Natural killer cell (primary cell): ENCODE results near the gene TCF19. TPM values are rescaled to one million over a fixed set of nuclear protein-coding genes. Genes with fewer than 3 reads are reported as not detected.
A peak's percentile ranks its signal among the peaks of the same experiment; 100 is the strongest.

Experiments
- ATAC-seq, 3 donors: fragments of 150-1000 bp in 2 of 3; fragments of 200-7000 bp in 1 of 3; cut with Tn5 transposase; 1 replicate in 1 of 3; 2 replicates in 2 of 3; pipeline ENCODE4 v1.10.0; 2021; ENCODE audit warnings: mild to moderate bottlenecking in 2 of 3, moderate library complexity in 2 of 3
- DNase-seq, 2 donors: peaks; one replicate each; pipeline versions ENCODE4 v3.0.0 to v3.0.0-alpha.2; 2013 to 2021; ENCODE audit warnings: mixed read lengths in 1 of 2
- H3K27ac ChIP-seq: one replicate; pipeline ENCODE4 v1.5.1; 2013; ENCODE audit warnings: mild to moderate bottlenecking, low read length
- H3K27me3 ChIP-seq: one replicate; pipeline ENCODE4 v1.6.1; 2013; ENCODE audit warnings: low read length; ENCODE audit not compliant: control insufficient read depth, insufficient read depth
- H3K36me3 ChIP-seq: one replicate; pipeline ENCODE4 v1.6.1; 2013; ENCODE audit warnings: low read length; ENCODE audit not compliant: control insufficient read depth, insufficient read depth
- H3K4me1 ChIP-seq: one replicate; pipeline ENCODE4 v1.6.1; 2013; ENCODE audit warnings: low read length; ENCODE audit not compliant: control insufficient read depth, insufficient read depth
- H3K4me3 ChIP-seq: one replicate; pipeline ENCODE4 v1.5.1; 2013; ENCODE audit warnings: low read length
- H3K9me3 ChIP-seq: one replicate; pipeline ENCODE4 v1.6.1; 2013; ENCODE audit warnings: low read length; ENCODE audit not compliant: control insufficient read depth, insufficient read depth
- H3K27ac Mint-ChIP-seq, 2 donors: one replicate each; pipeline ENCODE4 v1.8.0; 2022; ENCODE audit warnings: mild to moderate bottlenecking in 2 of 2, mixed read lengths in 2 of 2, moderate library complexity in 1 of 2
- H3K27me3 Mint-ChIP-seq, 2 donors: one replicate each; pipeline ENCODE4 v1.8.0; 2022; ENCODE audit warnings: low read depth in 2 of 2, mixed read lengths in 2 of 2
- H3K36me3 Mint-ChIP-seq: one replicate; pipeline ENCODE4 v1.8.0; 2022; ENCODE audit warnings: mixed read lengths
- H3K4me1 Mint-ChIP-seq, 2 donors: one replicate each; pipeline ENCODE4 v1.8.0; 2022; ENCODE audit warnings: mixed read lengths in 2 of 2
- H3K4me3 Mint-ChIP-seq: one replicate; pipeline ENCODE4 v1.8.0; 2022; ENCODE audit warnings: mild to moderate bottlenecking, moderate library complexity, mixed read lengths
- H3K9me3 Mint-ChIP-seq, 2 donors: one replicate each; pipeline ENCODE4 v1.8.0; 2022; ENCODE audit warnings: mixed read lengths in 2 of 2
- CTCF ChIP-seq: fragments of 200-600 bp; IDR thresholded peaks from one replicate; pipeline ENCODE4 v1.8.0; 2022; ENCODE audit warnings: antibody characterized with exemption
- WGBS: methylation state at CpG from one replicate; pipeline ENCODE4 v1.1.7; 2013; ENCODE audit warnings: missing lambda C conversion rate; ENCODE audit not compliant: insufficient coverage; 5-methylcytosine and 5-hydroxymethylcytosine counted together
- intact Hi-C: fragments of 100-400 bp; cut with micrococcal nuclease; formaldehyde crosslinking; loops from one replicate; pipeline ENCODE4 v1.14.2; 2022
- total RNA-seq, 4 donors: library from RNA; stranded (reverse); fragments of 120-200 nt in 1 of 4; gene quantifications; one replicate each; pipeline versions ENCODE4 v1.2.3 to v1.2.4, GENCODE V29; 2013 to 2022

The TCF19 gene
- total RNA-seq, 3 donors from 2014 or later (not counting 1 experiment from before 2014, with no cell fraction given) = 7.2 to 12.0 (median 9.2) TPM

DNA sequence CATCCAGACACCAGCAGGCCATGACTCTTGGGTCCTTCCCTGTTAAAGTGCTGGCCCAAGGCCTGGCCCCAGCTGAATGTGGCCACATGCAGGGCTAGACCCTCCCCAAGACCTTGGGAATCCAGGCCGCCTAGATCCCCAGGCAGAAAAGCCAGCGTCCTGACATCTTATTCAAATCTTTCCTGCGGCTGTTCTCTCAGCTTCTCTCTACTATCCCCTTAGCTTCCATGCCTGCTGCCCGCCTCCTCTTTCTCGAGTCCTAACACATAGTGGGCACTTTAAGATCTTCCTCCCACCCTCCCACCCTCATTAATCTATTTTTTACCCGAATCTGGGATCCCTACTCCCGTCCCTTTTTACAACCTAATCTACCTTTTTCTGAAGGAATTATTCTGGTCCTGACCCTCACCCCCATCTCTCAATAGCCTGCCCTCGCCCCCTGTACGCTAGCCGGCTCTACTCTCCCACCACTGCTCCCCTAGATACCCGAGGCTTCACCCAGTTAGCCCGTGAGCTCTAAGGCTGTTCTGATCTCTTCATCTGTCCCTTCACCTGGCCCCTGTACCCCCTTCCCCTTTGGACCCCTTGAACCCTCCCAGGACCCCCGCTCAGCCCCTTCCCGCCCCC lies 763 bp upstream of the TCF19 start, which contains the start of gene CCHCR1:
Gene CCHCR1, minus strand, starts transcription at position 290 of the 627 bp plus-strand sequence. Its CDS starts 202 bp downstream, at position 88.
- Mint-ChIP-seq H3K4me1 (peaks cover 25 to 26% of the 10 kb centered on the region in 2 donors), H3K4me3 (peak within 1 kb of the TSS; percentile 98), H3K9me3 (no peaks in the 10 kb centered on the region), H3K27me3 (no peaks in the 10 kb centered on the region), H3K27ac (peak within 1 kb of the TSS; percentile 85 to 87), H3K36me3 (no peaks in the 10 kb centered on the region)
- ATAC-seq (peak in 2 of 3 donors; percentile 7 to 18), DNase-seq (no peak)
- Histone ChIP-seq H3K27ac (peak within 1 kb of the TSS; percentile 65), H3K9me3 (no peaks in the 10 kb centered on the region), H3K36me3 (peaks cover 2% of the 10 kb centered on the region), H3K27me3 (no peaks in the 10 kb centered on the region), H3K4me1 (peaks cover 20% of the 10 kb centered on the region), H3K4me3 (peak within 1 kb of the TSS; percentile 77)
- WGBS = 15% methylated on average over 14 of the region's 14 CpGs
- TF ChIP-seq CTCF = no peak
- intact Hi-C loops = loop anchor here (2.0 kb wide), 1 partner anchor 39 kb away; no protein-coding TSS in a partner anchor

GRCh38 chr6:31158863-31159855 lies 770 bp downstream of the TCF19 start:
- H3K4me3 Mint-ChIP-seq = peak overlapping the region; percentile 98

DNA sequence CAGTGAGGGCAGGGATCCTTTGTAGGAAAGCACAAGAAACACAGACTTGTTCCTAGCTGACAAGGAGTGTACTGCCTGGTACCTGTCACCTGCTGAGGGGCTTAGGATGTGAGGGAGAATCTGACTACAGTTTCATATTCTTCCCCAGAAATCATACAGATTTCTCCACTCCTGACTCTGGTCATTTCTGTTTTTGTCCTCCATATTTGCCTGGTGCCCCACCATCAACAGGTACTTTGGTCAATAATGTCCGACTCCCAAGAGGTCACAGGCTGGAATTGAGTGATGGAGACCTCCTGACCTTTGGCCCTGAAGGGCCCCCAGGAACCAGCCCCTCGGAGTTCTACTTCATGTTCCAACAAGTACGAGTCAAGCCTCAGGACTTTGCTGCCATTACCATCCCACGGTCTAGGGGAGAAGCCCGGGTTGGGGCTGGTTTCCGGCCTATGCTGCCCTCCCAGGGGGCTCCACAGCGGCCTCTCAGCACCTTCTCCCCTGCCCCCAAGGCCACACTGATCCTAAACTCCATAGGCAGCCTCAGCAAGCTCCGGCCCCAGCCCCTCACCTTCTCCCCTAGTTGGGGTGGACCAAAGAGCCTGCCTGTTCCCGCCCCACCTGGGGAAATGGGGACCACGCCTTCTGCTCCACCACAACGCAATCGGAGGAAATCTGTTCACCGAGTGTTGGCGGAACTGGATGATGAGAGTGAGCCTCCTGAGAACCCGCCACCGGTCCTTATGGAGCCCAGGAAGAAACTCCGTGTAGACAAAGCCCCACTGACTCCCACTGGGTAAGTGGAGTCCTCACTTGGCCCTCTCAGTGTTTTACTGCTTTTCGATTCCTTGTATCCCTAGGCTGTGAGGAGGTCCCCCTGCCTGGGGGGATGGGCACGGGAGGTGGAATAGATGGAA lies 3.1 kb downstream of the TCF19 start:
- H3K4me1 Mint-ChIP-seq = peaks cover 25 to 26% of the 10 kb centered on the region in 2 donors
- ATAC-seq (no peak), DNase-seq (no peak)
- no peaks in the 10 kb centered on the region for H3K36me3 Mint-ChIP-seq
- no peaks in the 10 kb centered on the region for H3K9me3 Mint-ChIP-seq
- no peak overlapping the region for H3K4me3 ChIP-seq
- no peak for TF ChIP-seq CTCF
- H3K27me3 ChIP-seq = no peaks in the 10 kb centered on the region
- no peaks in the 10 kb centered on the region for H3K9me3 ChIP-seq
- 97% methylated on average over 19 of the region's 19 CpGs for WGBS
- H3K4me1 ChIP-seq = peaks cover 20% of the 10 kb centered on the region
- H3K27ac ChIP-seq = no peak overlapping the region
- no peaks in the 10 kb centered on the region for H3K27me3 Mint-ChIP-seq
- intact Hi-C loops = no loop called here
- H3K27ac Mint-ChIP-seq = no peak overlapping the region
- H3K4me3 Mint-ChIP-seq = no peak overlapping the region
- H3K36me3 ChIP-seq = no peaks in the 10 kb centered on the region

More at GRCh38 chr6:31158863-31159855, 770 bp downstream of the TCF19 start:
- Mint-ChIP-seq H3K27me3 (no peaks in the 10 kb centered on the region), H3K9me3 (no peaks in the 10 kb centered on the region), H3K4me1 (peaks cover 25 to 26% of the 10 kb centered on the region in 2 donors), H3K36me3 (no peaks in the 10 kb centered on the region), H3K27ac (peak overlapping the region; percentile 85 to 87)
- peak in 1 of 2 donors; percentile 45 for DNase-seq
- WGBS = 27% methylated on average over 35 of the region's 35 CpGs
- peaks cover 2% of the 10 kb centered on the region for H3K36me3 ChIP-seq
- ATAC-seq = no peak
- peaks cover 20% of the 10 kb centered on the region for H3K4me1 ChIP-seq
- no peak for TF ChIP-seq CTCF
- peak overlapping the region; percentile 77 for H3K4me3 ChIP-seq
- H3K9me3 ChIP-seq = no peaks in the 10 kb centered on the region
- H3K27me3 ChIP-seq = no peaks in the 10 kb centered on the region
- intact Hi-C loops = loop anchor here (2.0 kb wide), 1 partner anchor 38 kb away; no protein-coding TSS in a partner anchor
- peak overlapping the region; percentile 14 for H3K27ac ChIP-seq
